GM12878 (cell line): Measurements from ENCODE around the gene VAV2. TPM values are rescaled to one million over a fixed set of nuclear protein-coding genes. Genes with fewer than 3 reads are reported as not detected.

Source experiments
- CUX1 ChIP-seq: IDR thresholded peaks from 2 replicates; pipeline ENCODE4 v1.6.1; 2012; ENCODE audit warnings: improper control_type of control experiment, low read depth, low read length; ENCODE audit not compliant: insufficient replicate concordance
- E2F8 ChIP-seq: fragments of 450-650 bp; IDR thresholded peaks from 2 replicates; pipeline ENCODE4 v1.6.1; 2018; ENCODE audit warnings: mild to moderate bottlenecking, low read depth, moderate library complexity; ENCODE audit not compliant: partially characterized antibody
- E4F1 ChIP-seq: fragments of 450-650 bp; IDR thresholded peaks from 2 replicates; pipeline ENCODE4 v1.6.1; 2018; ENCODE audit warnings: borderline replicate concordance, mild to moderate bottlenecking; ENCODE audit not compliant: partially characterized antibody
- RELB ChIP-seq: fragments of 450-650 bp; IDR thresholded peaks from 2 replicates; pipeline ENCODE4 v1.6.1; 2017; ENCODE audit warnings: low read depth, mild to moderate bottlenecking, moderate library complexity
- TAF1 ChIP-seq: IDR thresholded peaks from 2 replicates; pipeline ENCODE4 v1.6.1; 2011; ENCODE audit warnings: mild to moderate bottlenecking, low read depth, low read length, borderline replicate concordance
- polyA plus RNA-seq, 11 experiments: library from polyadenylated mRNA; depleted of rRNA in 4 of 11; unstranded in 6 of 11; stranded (reverse) in 5 of 11; fragments of >200 nt; fragmentation: Nextera tagmentation in 4 of 11; fragmentation: Illumina TruSeq in 1 of 11; extraction: Ambion mirVana in 4 of 11; extraction: Trizol in 1 of 11; gene quantifications; 1 replicate in 1 of 11; 2 replicates in 10 of 11; pipeline versions ENCODE4 v1.2.1 to v1.2.3, GENCODE V29; 2011 to 2016; ENCODE audit warnings: inconsistent platforms in 2 of 11, missing spikeins in 2 of 11, low read depth in 1 of 11
- total RNA-seq, 4 experiments: library from RNA; depleted of rRNA in 3 of 4; stranded (reverse); fragments of >200 nt in 3 of 4; fragmentation: Illumina TruSeq in 1 of 4; extraction: Trizol in 1 of 4; gene quantifications; 2 replicates each; pipeline versions ENCODE4 v1.2.1 to v1.2.3, GENCODE V29; 2013 to 2021

Gene VAV2
- total and polyA plus RNA-seq, 10 of the 15 experiments (the other 5 are each of a cell fraction or from before 2014, with no cell fraction given): 0.13 to 43.9 (median 16.9) TPM

- TF ChIP-seq CUX1 (no peak), E2F8 (no peak), E4F1 (no peak), TAF1 (no peak), RELB (no peak)
- TF ChIP-seq, all 136 proteins: peak for 0
Observed at GRCh38 chr9:133737071-133737773, 254.9 kb downstream of the VAV2 start (continued).
